GM18502 (cell line): Measurements from ENCODE around the gene LRRC32.
"Not testable (repeated sequence)": the region's sequence is repeated elsewhere in the genome, so short reads cannot be mapped to it uniquely, and the experiment has no call there.

Experiments used
- ATAC-seq: cut with Tn5 transposase; IDR thresholded peaks from one replicate; pipeline ENCODE4 v1.9.1; 2021; ENCODE audit warnings: mild to moderate bottlenecking; ENCODE audit not compliant: unreplicated experiment, poor library complexity

The LRRC32 gene

GRCh38 chr11:76654298-76654851, 16.2 kb downstream of the LRRC32 start:
- ATAC-seq: no peak

DNA sequence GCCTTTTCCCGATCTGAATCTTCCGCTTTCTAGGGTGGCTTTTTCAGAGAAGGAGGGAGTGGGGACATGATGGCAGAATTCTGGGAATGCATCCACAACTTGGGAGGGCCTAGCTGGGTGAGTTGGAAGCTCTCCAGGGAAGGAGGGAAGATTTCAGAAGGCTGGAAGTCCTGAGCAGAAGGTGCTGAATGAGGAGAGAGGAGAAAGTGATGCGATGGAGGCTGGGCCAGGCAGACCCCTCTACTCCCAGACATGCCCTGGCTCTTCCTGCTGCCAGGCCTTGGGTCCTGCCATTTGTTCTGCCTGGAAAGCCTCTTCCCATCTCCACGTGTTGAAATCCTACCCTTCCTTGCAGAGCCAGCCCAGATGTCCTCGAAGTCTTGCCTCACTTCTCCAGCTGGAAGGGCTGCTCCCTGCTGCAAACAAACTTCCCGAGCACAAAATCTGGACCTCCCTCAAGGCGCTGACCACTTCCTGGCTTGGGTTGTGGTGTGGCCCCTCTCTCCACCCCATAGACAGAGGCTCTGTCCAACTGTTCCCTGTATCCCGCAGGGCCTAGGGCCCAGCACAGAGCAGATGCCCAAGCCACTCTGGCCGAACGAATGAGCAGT, 16.8 kb downstream of the LRRC32 start:
- ATAC-seq: no peak

DNA sequence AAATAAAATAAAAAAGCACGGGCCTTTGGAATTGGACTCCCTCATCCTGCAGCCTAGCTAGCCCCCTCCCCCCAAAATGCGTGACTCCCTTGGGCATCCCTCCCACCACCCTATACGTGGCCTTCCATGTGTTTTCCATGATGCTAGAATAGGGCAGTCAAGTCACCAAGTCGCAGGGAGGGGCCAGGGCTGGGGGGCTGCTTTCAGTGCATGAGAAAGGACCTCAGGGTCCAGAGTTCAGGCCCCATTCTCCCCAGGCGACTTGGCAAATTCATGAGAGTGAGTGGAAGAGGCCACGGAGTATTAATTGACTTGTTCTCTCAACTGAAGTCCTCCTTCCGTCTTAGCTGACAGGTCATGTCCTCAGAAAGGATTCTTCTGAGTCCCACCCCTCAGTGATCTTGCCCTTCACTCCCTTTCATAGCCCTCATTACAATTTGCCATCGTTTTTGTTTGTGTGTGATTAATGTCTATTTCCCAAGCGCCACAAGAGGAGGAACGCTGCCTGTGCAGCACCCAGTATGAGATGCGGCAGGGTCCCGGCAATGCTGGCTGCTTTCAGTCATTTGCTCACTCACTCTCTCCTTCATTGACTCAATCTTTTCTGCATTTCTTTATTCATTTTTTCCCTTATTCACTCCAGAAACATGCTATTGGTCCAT, 17.4 kb downstream of the LRRC32 start:
- ATAC-seq: no peak

DNA sequence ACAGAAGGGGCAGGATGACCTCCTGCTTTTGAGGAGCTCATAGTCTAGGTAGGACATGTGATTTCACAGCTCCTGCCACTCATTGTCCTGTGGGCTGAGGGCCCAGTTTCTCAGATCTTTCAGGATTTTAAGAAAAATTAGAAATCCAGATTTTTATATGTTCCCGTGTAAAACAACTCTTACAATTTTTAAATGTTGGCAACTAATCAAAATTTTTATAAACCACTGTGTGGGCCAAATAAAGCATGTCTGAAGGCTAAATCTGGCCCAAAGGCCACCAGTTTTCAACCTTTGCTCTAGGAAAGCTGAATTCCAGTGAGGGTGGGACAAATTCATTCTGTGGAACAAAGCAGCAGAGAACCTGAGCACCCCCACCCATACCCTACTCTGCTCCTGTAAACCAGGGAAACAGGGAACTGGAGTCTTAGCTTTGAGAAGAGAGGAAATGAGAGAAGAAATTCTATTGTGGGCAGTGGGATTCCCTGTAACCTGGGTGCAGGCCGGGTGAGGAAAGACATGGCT, 20.6 kb downstream of the LRRC32 start:
- ATAC-seq: no peak

DNA sequence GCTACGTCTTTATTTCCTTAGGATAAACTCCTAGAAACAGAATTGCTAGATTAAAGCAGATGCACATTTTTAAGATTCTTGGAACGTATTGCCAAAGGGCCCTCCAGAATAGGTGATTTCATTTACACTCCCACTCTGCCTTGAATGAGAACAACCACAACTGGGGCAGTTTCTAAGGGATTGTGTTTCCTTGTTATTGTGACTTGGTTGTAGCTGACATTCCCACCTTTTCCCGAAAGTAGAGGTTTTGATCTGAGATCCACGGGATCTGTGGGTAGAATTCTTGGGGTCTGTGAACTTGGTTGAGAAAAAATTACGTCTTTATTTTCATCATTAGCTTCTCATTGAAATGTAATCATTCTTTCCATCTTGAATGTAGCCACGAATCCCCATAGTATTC, 21.5 kb downstream of the LRRC32 start:
- no peak for ATAC-seq

GRCh38 chr11:76648061-76648460, 22.5 kb downstream of the LRRC32 start:
- ATAC-seq: no peak

DNA sequence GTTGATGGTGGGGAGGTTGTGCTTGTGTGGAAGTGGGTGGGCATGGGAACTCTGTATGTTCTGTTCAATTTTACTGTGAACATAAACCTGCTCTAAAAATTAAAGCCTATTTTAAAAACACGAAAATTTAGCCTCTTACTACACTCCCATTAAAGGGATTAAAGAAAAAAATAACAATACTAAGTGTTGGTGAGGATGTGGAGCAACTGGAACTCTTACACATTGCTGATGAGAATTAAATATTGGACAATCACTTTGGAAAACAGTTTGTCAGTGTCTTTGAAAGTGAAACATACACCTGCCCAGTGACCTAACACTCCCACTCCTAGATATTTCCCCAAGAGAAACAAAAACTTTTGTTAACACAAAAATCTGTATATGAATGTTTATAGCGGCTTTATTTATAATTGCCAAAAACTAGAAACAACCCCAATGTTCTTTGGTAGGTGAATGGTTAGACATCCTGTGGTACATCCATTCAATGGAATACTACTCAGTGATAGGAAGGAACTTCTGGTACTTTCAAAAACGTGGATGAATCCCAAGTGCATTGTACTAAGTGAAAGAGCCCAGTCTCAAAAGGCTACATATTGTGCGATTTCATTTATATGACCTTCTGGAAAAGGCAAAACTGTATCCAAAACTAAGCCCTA, 23.5 kb downstream of the LRRC32 start:
- ATAC-seq: no peak

DNA sequence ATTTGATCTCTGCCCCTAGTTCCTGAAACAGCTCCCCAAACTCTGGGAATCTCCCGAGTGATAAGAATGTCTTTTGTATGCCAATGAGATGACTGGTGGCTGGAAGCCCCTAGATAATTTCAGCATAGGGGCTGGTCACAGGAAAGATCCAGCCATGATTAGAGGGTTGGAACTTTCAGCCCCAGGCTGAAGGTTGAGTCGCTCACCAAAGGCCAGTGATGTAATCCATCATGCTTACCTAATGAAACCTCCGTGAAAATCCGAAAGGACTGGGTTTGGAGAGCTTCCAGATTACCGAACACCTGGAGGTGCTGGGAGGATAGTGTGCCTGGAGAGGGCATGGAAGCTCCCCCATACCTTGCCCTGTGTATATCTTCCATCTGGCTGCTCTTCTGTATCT, 26.0 kb downstream of the LRRC32 start:
- no peak for ATAC-seq

- not testable (repeated sequence) for ATAC-seq
Observed at GRCh38 chr11:76643711-76644110, 26.8 kb downstream of the LRRC32 start.

DNA sequence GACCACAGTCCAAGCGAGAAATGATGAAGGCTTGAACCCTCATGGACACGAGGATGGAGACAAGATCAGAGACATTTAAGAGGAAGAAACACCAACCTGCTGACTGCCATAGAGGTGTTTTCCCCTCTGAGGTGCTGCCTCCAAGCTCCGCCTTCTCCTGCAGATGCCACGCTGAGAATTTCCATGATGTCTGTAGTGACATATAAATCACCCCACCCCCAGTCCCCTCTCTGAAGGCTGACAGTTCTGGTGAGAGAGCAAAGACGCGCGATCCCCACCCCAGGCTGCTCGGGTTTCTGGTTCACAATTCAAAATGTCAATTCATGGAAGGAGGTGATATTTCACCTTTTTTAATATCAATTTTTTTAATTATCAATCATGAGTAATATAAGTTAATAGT, 28.2 kb downstream of the LRRC32 start:
- no peak for ATAC-seq

DNA sequence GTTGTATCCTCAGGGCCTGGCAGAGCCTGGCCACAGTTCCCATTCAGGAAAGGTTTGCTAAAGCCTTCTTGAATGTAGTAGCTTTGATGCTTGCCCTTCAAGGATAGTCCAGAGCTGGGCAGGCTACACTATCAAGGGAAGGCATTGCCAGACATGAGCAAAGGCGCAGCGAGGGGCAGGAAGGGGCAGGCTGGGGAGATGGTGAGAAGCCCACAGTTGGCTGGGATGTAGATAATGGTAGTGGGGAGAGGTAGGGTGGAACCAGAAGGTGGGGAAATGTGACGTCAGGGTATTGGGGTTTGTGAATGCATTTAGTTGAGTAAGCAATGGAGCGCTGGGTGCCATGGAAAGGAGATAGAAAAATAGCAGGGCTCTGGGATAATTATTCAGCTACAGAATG, 28.6 kb downstream of the LRRC32 start:
- ATAC-seq: no peak

GRCh38 chr11:76640501-76640900, 30.0 kb downstream of the LRRC32 start:
- no peak for ATAC-seq

DNA sequence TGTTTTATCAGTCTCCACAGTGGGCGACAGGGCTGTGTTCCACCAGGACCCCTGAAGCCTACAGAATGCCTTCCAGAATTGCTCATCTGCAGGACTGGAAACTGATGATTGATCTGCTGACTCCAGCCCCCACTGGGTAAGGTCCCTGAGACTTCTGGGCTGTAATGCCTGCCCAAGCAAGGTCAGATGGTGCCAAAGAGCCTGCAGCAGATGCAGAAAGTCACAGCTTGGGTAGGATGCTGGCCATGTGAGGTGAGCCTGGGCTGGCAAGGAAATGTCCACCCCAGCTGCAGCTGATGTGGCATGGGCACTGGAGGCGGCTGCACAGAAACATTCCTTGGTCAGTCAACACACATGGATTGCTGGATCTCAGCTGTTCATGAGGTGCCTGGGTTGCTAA, 30.9 kb downstream of the LRRC32 start:
- ATAC-seq: no peak

DNA sequence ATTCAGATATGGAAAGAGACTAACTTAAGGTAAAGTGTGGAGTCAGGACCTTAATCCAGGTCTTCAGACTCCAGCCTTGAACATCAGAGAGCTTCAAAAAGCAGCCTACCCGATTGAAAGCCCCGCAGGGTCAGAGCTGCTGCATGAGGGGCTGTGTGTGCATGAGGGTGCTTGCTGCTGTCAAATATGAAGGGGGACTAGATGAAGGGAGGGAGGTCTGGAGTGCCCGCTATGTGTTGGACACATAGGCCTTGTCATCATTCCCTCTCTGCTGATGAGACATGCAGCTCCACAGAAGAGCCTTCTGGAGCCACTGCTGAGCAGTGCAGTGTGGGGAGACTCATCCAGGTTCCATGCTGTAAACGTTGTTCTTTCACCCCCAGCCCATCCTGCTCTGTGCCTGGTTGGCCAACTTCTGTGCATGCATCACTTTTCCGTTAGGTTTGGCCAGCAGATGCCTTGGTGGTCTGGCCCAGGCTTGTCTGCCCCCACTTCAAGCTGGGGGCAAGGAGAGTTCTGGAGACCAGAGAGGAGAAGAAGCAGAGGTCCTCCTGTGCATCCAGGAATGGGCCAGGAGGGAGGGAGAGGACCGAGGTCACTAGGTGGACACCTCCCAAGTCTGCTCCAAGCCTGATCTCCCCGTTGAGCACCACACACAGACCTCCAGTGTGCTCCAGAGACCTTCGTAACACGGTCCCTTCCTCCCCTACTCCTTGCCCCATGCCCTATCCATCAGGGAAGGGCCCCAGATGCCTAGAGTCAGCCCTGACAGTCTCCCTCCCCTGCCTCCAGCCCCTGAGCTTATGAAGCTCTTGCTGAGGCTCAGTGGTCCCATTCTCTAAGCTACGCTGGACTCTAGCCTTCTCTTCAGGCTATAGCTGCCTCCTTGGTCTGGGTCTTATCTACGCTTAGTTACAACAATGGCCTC, 32.0 kb downstream of the LRRC32 start:
- ATAC-seq: no peak

GRCh38 chr11:76637491-76638269, 32.9 kb downstream of the LRRC32 start:
- peak; percentile 83 for ATAC-seq

- ATAC-seq: no peak
Observed at GRCh38 chr11:76636826-76637460, 33.6 kb downstream of the LRRC32 start.

DNA sequence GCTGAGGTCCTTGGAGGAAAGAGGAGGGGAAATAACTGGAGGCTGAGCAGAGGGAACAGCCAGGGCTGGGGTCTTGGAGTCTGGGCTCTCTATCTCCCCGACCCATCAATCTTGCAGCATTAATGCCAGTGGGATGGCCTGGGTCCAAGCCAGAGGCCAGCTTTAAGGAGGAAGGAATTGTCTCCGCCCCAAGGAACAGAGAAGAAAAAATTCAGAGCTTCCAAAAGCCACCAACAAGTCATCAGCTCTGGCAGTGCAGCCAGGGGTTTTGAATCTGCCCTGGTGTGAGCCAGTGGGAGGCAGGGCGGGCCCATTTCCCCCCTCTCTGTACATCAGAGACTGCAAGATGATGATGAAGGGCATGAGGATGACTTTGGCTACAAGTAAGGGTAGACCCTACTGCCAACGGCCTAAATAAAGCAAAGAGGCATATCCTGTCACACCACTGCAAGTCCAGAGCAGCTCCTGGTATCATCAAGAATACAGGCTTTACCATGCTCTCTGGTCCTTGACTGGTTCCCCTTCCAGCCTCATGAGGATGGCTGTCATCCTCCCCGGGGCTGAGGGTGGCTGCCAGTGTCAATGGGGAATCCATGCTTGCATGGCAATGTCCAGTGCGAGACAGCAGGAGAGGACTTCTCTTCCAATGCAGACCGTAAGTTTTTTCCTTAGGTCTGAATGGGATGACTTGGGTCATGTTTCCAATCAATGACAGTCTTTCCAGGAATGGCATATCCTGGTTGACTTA, 34.4 kb downstream of the LRRC32 start:
- no peak for ATAC-seq

DNA sequence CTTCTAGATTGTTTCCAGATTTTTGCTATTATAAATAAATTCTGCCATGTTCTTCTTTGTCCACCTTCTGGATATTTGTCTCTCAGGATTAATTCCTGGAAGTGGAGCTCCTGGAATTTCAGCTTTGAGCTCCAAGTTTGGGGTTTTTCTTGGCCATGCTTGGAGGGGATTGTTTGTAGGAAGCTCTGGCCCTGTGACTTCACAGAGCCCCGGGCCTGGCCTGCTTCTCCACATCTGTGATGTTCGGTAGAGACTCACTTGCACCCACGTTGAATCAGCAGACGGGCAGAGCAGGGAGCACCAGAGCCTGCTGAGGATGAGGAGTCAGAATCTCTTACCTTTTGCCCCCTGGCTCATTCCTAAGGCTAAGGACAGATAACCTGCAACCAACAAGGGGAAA, 35.7 kb downstream of the LRRC32 start:
- ATAC-seq: no peak
